Measurements from ENCODE around the gene GPR37L1. TPM values are rescaled to one million over a fixed set of nuclear protein-coding genes. Genes with fewer than 3 reads are reported as not detected.
"Not testable (repeated sequence)": the region's sequence is repeated elsewhere in the genome, so short reads cannot be mapped to it uniquely, and the experiment has no call there.

The GPR37L1 gene
- total and polyA plus RNA-seq, 2 of the 8 experiments (the other 6 are each of a cell fraction or from before 2014, with no cell fraction given): 0.13 to 0.23 TPM

DNA sequence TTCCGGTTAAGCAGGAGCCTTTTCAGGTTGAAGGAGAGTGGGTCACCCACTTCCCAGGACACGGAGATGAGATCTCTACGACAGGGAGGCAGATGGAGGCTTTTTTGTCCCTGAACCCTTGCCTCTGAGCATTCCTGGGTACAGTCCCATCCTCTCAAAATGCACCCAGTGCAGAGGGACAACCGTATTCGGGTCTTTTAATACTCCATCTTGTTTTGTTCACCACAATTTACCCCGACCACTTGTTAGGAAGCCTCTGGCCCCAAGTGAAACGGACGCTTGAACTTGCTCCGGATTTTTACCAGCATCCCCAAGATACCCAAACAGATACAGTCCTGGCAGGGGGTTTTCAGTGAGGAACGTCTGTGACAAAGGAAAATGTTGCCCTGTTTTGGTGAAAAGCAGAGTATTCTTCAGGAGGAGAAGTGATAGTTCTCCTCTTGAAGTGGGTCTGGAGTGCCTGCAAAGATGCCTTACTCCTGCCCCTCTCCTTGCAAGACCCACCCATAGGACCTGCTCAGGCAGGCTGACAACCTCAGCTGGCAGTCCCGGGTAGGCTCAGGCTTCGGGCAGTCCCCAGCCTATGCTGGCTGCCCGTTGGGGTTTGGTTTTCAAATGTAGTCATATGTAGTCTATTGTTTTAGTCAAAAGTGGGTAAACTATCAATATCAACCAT, 22.5 kb downstream of the GPR37L1 start (continued):
- TF ChIP-seq SP2 (IDR thresholded peaks at IDR 0.05; ENCODE audit: low read length) (no peak), ZNF274 (IDR thresholded peaks at IDR 0.05; ENCODE audit: borderline replicate concordance, extremely low read depth, low read length) (no peak), EGR1 (IDR thresholded peaks at IDR 0.05; ENCODE audit: borderline replicate concordance, low read depth, low read length) (no peak), SP4 (IDR thresholded peaks at IDR 0.05; ENCODE audit: low read length) (no peak), TEAD4 (IDR thresholded peaks at IDR 0.05; ENCODE audit: low read depth, low read length) (no peak), CEBPB (IDR thresholded peaks at IDR 0.05; ENCODE audit: low read depth, low read length) (no peak), RFX5 (IDR thresholded peaks at IDR 0.05; ENCODE audit: borderline replicate concordance, low read depth, low read length) (no peak)

DNA sequence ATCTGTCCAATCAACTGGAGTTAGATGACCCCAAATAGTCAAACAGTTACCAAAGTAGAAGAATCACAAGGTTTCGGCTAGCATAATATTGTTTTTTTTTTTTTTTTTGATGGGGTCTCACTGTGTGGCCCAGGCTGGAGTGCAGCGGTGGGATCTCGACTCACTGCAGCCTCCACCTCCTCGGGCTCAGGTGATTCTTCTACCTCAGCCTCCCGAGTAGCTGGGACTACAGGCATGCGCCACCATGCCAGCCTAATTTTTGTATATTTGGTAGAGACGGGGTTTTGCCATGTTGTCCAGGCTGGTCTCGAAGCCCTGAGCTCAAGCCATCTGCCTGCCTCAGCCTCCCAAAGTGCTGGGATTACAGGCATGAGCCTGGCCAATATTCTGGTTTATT, 23.0 kb downstream of the GPR37L1 start:
- Histone ChIP-seq H3K79me2 (ENCODE audit: control insufficient read depth in 1 of 2, insufficient read depth in 2 of 2, low read length in 2 of 2) (peaks cover 3 to 26% of the 10 kb centered on the region in 2 experiments; a peak in 3 of 4 replicates), H4K20me1 (replicated peaks in 1 of 2; ENCODE audit: control insufficient read depth in 1 of 2, insufficient read depth in 2 of 2, low read length in 2 of 2) (peaks cover 2 to 11% of the 10 kb centered on the region in 2 experiments), H3K4me1 (replicated peaks in 1 of 4; ENCODE audit: control insufficient read depth in 3 of 4, insufficient read depth in 4 of 4, low read length in 3 of 4) (peaks cover 3 to 13% (median 9%) of the 10 kb centered on the region in 4 experiments; a peak in 6 of 7 replicates), H3K4me2 (ENCODE audit: insufficient read depth in 1 of 2, low read depth in 2 of 2, low read length in 2 of 2) (peak overlapping the region in 1 of 2 experiments; percentile 92; a peak in 1 of 4 replicates), H3K23me2 (ENCODE audit: low read depth, low read length) (peaks cover 13% of the 10 kb centered on the region)
- H3K14ac ChIP-seq (ENCODE audit: insufficient read length); H2BK20ac ChIP-seq (ENCODE audit: low read length); H2AFZ ChIP-seq (ENCODE audit: low read length); H2BK12ac ChIP-seq (ENCODE audit: low read depth, low read length); H3K18ac ChIP-seq (ENCODE audit: extremely low read depth, low read length); H3K23ac ChIP-seq (ENCODE audit: insufficient read length); H3K27me3 ChIP-seq (replicated peaks in 1 of 4; ENCODE audit: control insufficient read depth in 3 of 4, extremely low read depth in 1 of 4, insufficient read depth in 3 of 4, low read length in 3 of 4); H2BK120ac ChIP-seq (replicated peaks; ENCODE audit: low read depth, low read length); H3K79me1 ChIP-seq (ENCODE audit: low read depth, low read length); H4K91ac ChIP-seq (replicated peaks; ENCODE audit: insufficient read length, low read length); H2AK5ac ChIP-seq (ENCODE audit: low read depth, low read length); H2BK15ac ChIP-seq (ENCODE audit: low read length); DNase-seq (ENCODE audit: low read depth in 1 of 2, low spot score in 2 of 2); FAIRE-seq; H3K4me3 ChIP-seq (ENCODE audit: extremely low read depth in 1 of 4, insufficient read depth in 2 of 4, low read depth in 3 of 4, low read length in 4 of 4); H3K4ac ChIP-seq (replicated peaks; ENCODE audit: insufficient read length, low read depth, low read length); H3K9me3 ChIP-seq (ENCODE audit: insufficient read depth in 2 of 2, low read depth in 1 of 2, low read length in 1 of 2); H3K36me3 ChIP-seq (ENCODE audit: control insufficient read depth in 2 of 4, insufficient read depth in 4 of 4, low read length in 3 of 4); H3K9ac ChIP-seq (replicated peaks in 1 of 4; ENCODE audit: extremely low read depth in 1 of 4, low read depth in 3 of 4, low read length in 3 of 4); H2BK5ac ChIP-seq (ENCODE audit: low read depth, low read length); H3K56ac ChIP-seq (replicated peaks; ENCODE audit: insufficient read length, low read depth, low read length); H3K27ac ChIP-seq (ENCODE audit: low read depth, low read length); H4K8ac ChIP-seq (ENCODE audit: extremely low read depth, insufficient read depth, low read length); H4K5ac ChIP-seq (ENCODE audit: insufficient read length, low read depth, low read length): not testable (repeated sequence)
- POLR2A ChIA-PET (ENCODE audit: partially characterized antibody): interaction anchor here (1.3 to 1.6 kb wide), 2 partner anchors 10 to 14 kb away, joined by 3 to 4 read pairs; no protein-coding TSS in a partner anchor
- 86% methylated on average over 6 of the region's 8 CpGs; no CpG with 5 or more reads in 1 of the 2 experiments for WGBS, 2 experiments (ENCODE audit: extremely low coverage in 1 of 2, insufficient coverage in 1 of 2, insufficient read length in 1 of 2, insufficient replicate concordance in 2 of 2, low coverage in 1 of 2, low lambda C conversion rate in 2 of 2, missing lambda C conversion rate in 1 of 2)
- CTCF ChIA-PET (ENCODE audit: partially characterized antibody): interaction anchor here (0.9 to 6.1 kb wide), 4 partner anchors 10 to 44 kb away, joined by 3 to 50 read pairs (median 4); no protein-coding TSS in a partner anchor
